ENCODE data around the gene IDH3A.

Gene IDH3A

GRCh38 chr15:78170848-78171773, 21.9 kb downstream of the IDH3A start:
- DNase-seq, result no peak

GRCh38 chr15:78171864-78172472, 22.8 kb downstream of the IDH3A start:
- no peak for DNase-seq

GRCh38 chr15:78174401-78174800, 25.2 kb downstream of the IDH3A start:
- peak; percentile 47 for DNase-seq

- no peak for DNase-seq
Observed at GRCh38 chr15:78175330-78175729, 26.2 kb downstream of the IDH3A start.

GRCh38 chr15:78177447-78177873, 28.3 kb downstream of the IDH3A start:
- no peak for DNase-seq

GRCh38 chr15:78178064-78178463, 28.9 kb downstream of the IDH3A start:
- no peak for DNase-seq

- no peak for DNase-seq
Observed at GRCh38 chr15:78179286-78179840, 30.2 kb downstream of the IDH3A start.

- no peak for DNase-seq
Observed at GRCh38 chr15:78179906-78180305, 30.7 kb downstream of the IDH3A start.

- DNase-seq, result no peak
Observed at GRCh38 chr15:78182336-78182700, 33.2 kb downstream of the IDH3A start.

GRCh38 chr15:78182821-78183220, 33.7 kb downstream of the IDH3A start:
- DNase-seq, result no peak

- no peak for DNase-seq
Observed at GRCh38 chr15:78192826-78193594, 43.8 kb downstream of the IDH3A start.

- no peak for DNase-seq
Observed at GRCh38 chr15:78193731-78194567, 44.8 kb downstream of the IDH3A start.

- no peak for DNase-seq
Observed at GRCh38 chr15:78194568-78194925, 45.4 kb downstream of the IDH3A start.

- no peak for DNase-seq
Observed at GRCh38 chr15:78195735-78196201, 46.6 kb downstream of the IDH3A start.

GRCh38 chr15:78197632-78198031, 48.5 kb downstream of the IDH3A start:
- DNase-seq, result no peak

GRCh38 chr15:78200276-78200930, 51.2 kb downstream of the IDH3A start:
- no peak for DNase-seq

GRCh38 chr15:78201281-78202190, 52.4 kb downstream of the IDH3A start:
- DNase-seq, result no peak

- no peak for DNase-seq
Observed at GRCh38 chr15:78203346-78204225, 54.4 kb downstream of the IDH3A start.
